Gastrocnemius medialis (tissue), 4 donors: ENCODE results near the gene KDM6A.

Source experiments
- CTCF ChIP-seq, 5 experiments: fragments of 450-650 bp in 3 of 5; fragments of 200-600 bp in 2 of 5; sonication (generic) in 2 of 5; IDR thresholded peaks in 4 of 5; conservative IDR thresholded peaks in 1 of 5; 1 replicate in 4 of 5; 2 replicates in 1 of 5; pipeline ENCODE4 v1.5.1; 2016 to 2019; ENCODE audit warnings: antibody characterized with exemption in 5 of 5, mild to moderate bottlenecking in 3 of 5, moderate library complexity in 3 of 5
- POLR2A ChIP-seq, 2 donors: fragments of 450-650 bp; IDR thresholded peaks; one replicate each; pipeline ENCODE4 v1.6.1; 2017; ENCODE audit warnings: antibody characterized with exemption in 2 of 2, mild to moderate bottlenecking in 2 of 2, moderate library complexity in 2 of 2

- no peak for TF ChIP-seq CTCF (IDR thresholded peaks at IDR 0.05 in 4 of 5, conservative IDR thresholded peaks at IDR 0.05 in 1 of 5)
- TF ChIP-seq POLR2A (IDR thresholded peaks at IDR 0.05) = no peak
These were observed 45.7 kb downstream of the KDM6A start for GRCh38 chrX:44918722-44919121.
